ENCODE results near the gene PDE6A. TPM values are rescaled to one million over a fixed set of nuclear protein-coding genes. Genes with fewer than 3 reads are reported as not detected.

Gene PDE6A
- total RNA-seq, 1 experiment from 2014 or later, result not detected

GRCh38 chr5:149887622-149888183, 56.9 kb downstream of the PDE6A start (continued):
- TF ChIP-seq, protein P1, sequence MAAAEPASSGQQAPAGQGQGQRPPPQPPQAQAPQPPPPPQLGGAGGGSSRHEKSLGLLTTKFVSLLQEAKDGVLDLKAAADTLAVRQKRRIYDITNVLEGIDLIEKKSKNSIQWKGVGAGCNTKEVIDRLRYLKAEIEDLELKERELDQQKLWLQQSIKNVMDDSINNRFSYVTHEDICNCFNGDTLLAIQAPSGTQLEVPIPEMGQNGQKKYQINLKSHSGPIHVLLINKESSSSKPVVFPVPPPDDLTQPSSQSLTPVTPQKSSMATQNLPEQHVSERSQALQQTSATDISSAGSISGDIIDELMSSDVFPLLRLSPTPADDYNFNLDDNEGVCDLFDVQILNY (CRISPR knock-in tag; IDR thresholded peaks at IDR 0.05), result no peak
- TF ChIP-seq TEAD1 (CRISPR knock-in tag; IDR thresholded peaks at IDR 0.05) (no peak), PRRX2 (CRISPR knock-in tag; IDR thresholded peaks at IDR 0.05) (no peak), NR1H2 (CRISPR knock-in tag; IDR thresholded peaks at IDR 0.05) (no peak), ELF4 (CRISPR knock-in tag; IDR thresholded peaks at IDR 0.05; ENCODE audit: low read depth) (no peak), ARID4B (CRISPR knock-in tag; IDR thresholded peaks at IDR 0.05; ENCODE audit: borderline replicate concordance) (no peak)

- no peak overlapping the region for H3K27ac Mint-ChIP-seq
- H3K4me1 Mint-ChIP-seq, result 0 out of 2 replicates have a peak, but pooled peaks cover 2% of the 10 kb centered on the region
- no peaks in the 10 kb centered on the region for H3K36me3 Mint-ChIP-seq
- no peaks in the 10 kb centered on the region for H3K27me3 Mint-ChIP-seq (ENCODE audit: low read depth)
- ChIA-PET POLR2A (no interaction called here), CTCF (interaction anchor here (1.3 kb wide), 1 partner anchor 75 kb away, joined by 3 read pairs; no protein-coding TSS in a partner anchor)
- no peaks in the 10 kb centered on the region for H3K9me3 Mint-ChIP-seq
- TF ChIP-seq NR3C1 (CRISPR knock-in tag; conservative IDR thresholded peaks at IDR 0.05; ENCODE audit: low read depth) (no peak), KAT7 (CRISPR knock-in tag; IDR thresholded peaks at IDR 0.05; ENCODE audit: borderline replicate concordance) (no peak)
- ATAC-seq, result no peak
- no peak overlapping the region for H3K4me3 Mint-ChIP-seq
- no peak for DNase-seq (ENCODE audit: low spot score)
Observed at GRCh38 chr5:149886692-149887470, 57.7 kb downstream of the PDE6A start.

- 0 out of 2 replicates have a peak, but pooled peaks cover 2% of the 10 kb centered on the region for H3K4me1 Mint-ChIP-seq
- H3K27ac Mint-ChIP-seq, result no peak overlapping the region
- ChIA-PET CTCF (no interaction called here), POLR2A (no interaction called here)
- no peak for ATAC-seq
- no peak overlapping the region for H3K4me3 Mint-ChIP-seq
- no peaks in the 10 kb centered on the region for H3K27me3 Mint-ChIP-seq (ENCODE audit: low read depth)
- H3K36me3 Mint-ChIP-seq, result no peaks in the 10 kb centered on the region
- peaks cover 4% of the 10 kb centered on the region for H3K9me3 Mint-ChIP-seq
- no peak for DNase-seq (ENCODE audit: low spot score)
- TF ChIP-seq ZNF281 (CRISPR knock-in tag; IDR thresholded peaks at IDR 0.05) (no peak), ZNF317 (CRISPR knock-in tag; IDR thresholded peaks at IDR 0.05; ENCODE audit: borderline replicate concordance, low read depth) (no peak), USF1 (CRISPR knock-in tag; IDR thresholded peaks at IDR 0.05) (no peak), ZNF219 (CRISPR knock-in tag; IDR thresholded peaks at IDR 0.05; ENCODE audit: borderline replicate concordance) (no peak), ZNF532 (CRISPR knock-in tag; IDR thresholded peaks at IDR 0.05; ENCODE audit: borderline replicate concordance) (no peak), ZBTB21 (CRISPR knock-in tag; IDR thresholded peaks at IDR 0.05; ENCODE audit: borderline replicate concordance) (no peak), HMGA2 (CRISPR knock-in tag; IDR thresholded peaks at IDR 0.05) (no peak)
- TF ChIP-seq, protein P2, sequence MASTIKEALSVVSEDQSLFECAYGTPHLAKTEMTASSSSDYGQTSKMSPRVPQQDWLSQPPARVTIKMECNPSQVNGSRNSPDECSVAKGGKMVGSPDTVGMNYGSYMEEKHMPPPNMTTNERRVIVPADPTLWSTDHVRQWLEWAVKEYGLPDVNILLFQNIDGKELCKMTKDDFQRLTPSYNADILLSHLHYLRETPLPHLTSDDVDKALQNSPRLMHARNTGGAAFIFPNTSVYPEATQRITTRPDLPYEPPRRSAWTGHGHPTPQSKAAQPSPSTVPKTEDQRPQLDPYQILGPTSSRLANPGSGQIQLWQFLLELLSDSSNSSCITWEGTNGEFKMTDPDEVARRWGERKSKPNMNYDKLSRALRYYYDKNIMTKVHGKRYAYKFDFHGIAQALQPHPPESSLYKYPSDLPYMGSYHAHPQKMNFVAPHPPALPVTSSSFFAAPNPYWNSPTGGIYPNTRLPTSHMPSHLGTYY (CRISPR knock-in tag; IDR thresholded peaks at IDR 0.05), result no peak
Observed at GRCh38 chr5:149886060-149886459, 58.5 kb downstream of the PDE6A start.

Measured in WTC11 (cell line).